Measurements from ENCODE around the gene TRA2B. TPM values are rescaled to one million over a fixed set of nuclear protein-coding genes. Genes with fewer than 3 reads are reported as not detected.

Gene TRA2B
- total RNA-seq, 1 donor from 2014 or later, result 79.8 TPM

- DNase-seq (ENCODE audit: low spot score), result no peak
Measured at GRCh38 chr3:185950728-185951127, 12.9 kb upstream of the TRA2B start.

GRCh38 chr3:185949515-185949914 is 11.7 kb upstream of the TRA2B start:
- DNase-seq (ENCODE audit: low spot score), result no peak

- no peak for DNase-seq (ENCODE audit: low spot score)
Measured at GRCh38 chr3:185948292-185948691, 10.5 kb upstream of the TRA2B start.

GRCh38 chr3:185943760-185944106 is 5.9 kb upstream of the TRA2B start:
- DNase-seq (ENCODE audit: low spot score), result no peak

- peak; percentile 87 for DNase-seq (ENCODE audit: low spot score)
Measured at GRCh38 chr3:185942907-185943759, 5.3 kb upstream of the TRA2B start.

GRCh38 chr3:185942396-185942795 is 4.6 kb upstream of the TRA2B start:
- DNase-seq (ENCODE audit: low spot score), result no peak

- no peak for DNase-seq (ENCODE audit: low spot score)
Measured at GRCh38 chr3:185940951-185941350, 3.1 kb upstream of the TRA2B start.

- no peak for DNase-seq (ENCODE audit: low spot score)
Measured at GRCh38 chr3:185939721-185940120, 1.9 kb upstream of the TRA2B start.

GRCh38 chr3:185936814-185937688 is 763 bp downstream of the TRA2B start:
- DNase-seq (ENCODE audit: low spot score), result peak; percentile 89

- no peak for DNase-seq (ENCODE audit: low spot score)
Measured at GRCh38 chr3:185936273-185936629, 1.6 kb downstream of the TRA2B start.

GRCh38 chr3:185935465-185936272 is 2.1 kb downstream of the TRA2B start:
- DNase-seq (ENCODE audit: low spot score), result no peak

- DNase-seq (ENCODE audit: low spot score), result no peak
Measured at GRCh38 chr3:185934767-185935464, 2.9 kb downstream of the TRA2B start.

GRCh38 chr3:185934174-185934557 is 3.6 kb downstream of the TRA2B start:
- no peak for DNase-seq (ENCODE audit: low spot score)

- DNase-seq (ENCODE audit: low spot score), result no peak
Measured at GRCh38 chr3:185933374-185934173, 4.2 kb downstream of the TRA2B start.

- no peak for DNase-seq (ENCODE audit: low spot score)
Measured at GRCh38 chr3:185931777-185932612, 5.8 kb downstream of the TRA2B start.

- no peak for DNase-seq (ENCODE audit: low spot score)
Measured at GRCh38 chr3:185930393-185931107, 7.3 kb downstream of the TRA2B start.

GRCh38 chr3:185929192-185930151 is 8.3 kb downstream of the TRA2B start:
- DNase-seq (ENCODE audit: low spot score), result no peak

- DNase-seq (ENCODE audit: low spot score), result no peak
Measured at GRCh38 chr3:185928496-185928895, 9.3 kb downstream of the TRA2B start.

Data from mucosa of gallbladder (tissue), 1 donor.